ENCODE measurements around the gene ARHGAP15. TPM values are rescaled to one million over a fixed set of nuclear protein-coding genes. Genes with fewer than 3 reads are reported as not detected.

The ARHGAP15 gene
- total RNA-seq, 3 donors from 2014 or later (not counting 1 experiment from before 2014, with no cell fraction given) = 148 to 168 (median 165) TPM

GRCh38 chr2:143217512-143218115, 88.4 kb downstream of the ARHGAP15 start:
- no peak for DNase-seq
- no peaks in the 10 kb centered on the region for H3K27me3 ChIP-seq (ENCODE audit: control insufficient read depth, insufficient read depth, low read length)
- ATAC-seq = peak in 1 of 3 donors; percentile 49
- H3K36me3 ChIP-seq (ENCODE audit: control insufficient read depth, insufficient read depth, low read length) = peaks cover 26% of the 10 kb centered on the region
- intact Hi-C loops (cut with micrococcal nuclease) = no loop called here
- no peak overlapping the region for H3K4me3 ChIP-seq (ENCODE audit: low read length)
- no peak for TF ChIP-seq CTCF (IDR thresholded peaks at IDR 0.05)
- H3K9me3 ChIP-seq (ENCODE audit: control insufficient read depth, insufficient read depth, low read length) = no peaks in the 10 kb centered on the region
- H3K27ac Mint-ChIP-seq = peak overlapping the region; percentile 29 to 78
- WGBS (ENCODE audit: insufficient coverage) = no CpG with 5 or more reads among the region's 1 CpG
- peaks cover 34 to 38% of the 10 kb centered on the region in 2 donors for H3K4me1 Mint-ChIP-seq
- no peak overlapping the region for H3K27ac ChIP-seq (ENCODE audit: low read length)
- H3K4me1 ChIP-seq (ENCODE audit: control insufficient read depth, insufficient read depth, low read length) = no peaks in the 10 kb centered on the region
- H3K4me3 Mint-ChIP-seq = no peak overlapping the region
- no peaks in the 10 kb centered on the region for H3K9me3 Mint-ChIP-seq
- no peaks in the 10 kb centered on the region for H3K27me3 Mint-ChIP-seq (ENCODE audit: low read depth in 2 of 2)
- peaks cover 6% of the 10 kb centered on the region for H3K36me3 Mint-ChIP-seq

DNA sequence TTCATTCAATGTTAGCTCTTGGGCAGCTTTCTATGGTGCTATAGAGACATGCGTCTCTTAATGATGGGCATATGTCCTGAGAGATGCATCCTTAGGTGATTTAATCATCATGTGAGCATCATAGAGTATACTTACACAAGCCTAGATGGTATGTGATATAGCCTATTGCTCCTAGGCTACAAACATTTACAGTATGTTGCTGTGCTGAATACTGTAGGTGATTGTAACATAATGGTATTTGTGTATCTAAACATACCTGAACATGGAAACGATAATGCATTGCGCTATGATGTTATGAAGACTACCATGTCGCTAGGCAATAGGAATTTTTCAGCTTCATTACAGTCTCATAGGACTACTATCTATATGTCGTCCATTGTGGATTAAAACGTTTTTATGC, 89.4 kb downstream of the ARHGAP15 start:
- no peak for DNase-seq
- Histone ChIP-seq H3K36me3 (ENCODE audit: control insufficient read depth, insufficient read depth, low read length) (peaks cover 26% of the 10 kb centered on the region), H3K4me1 (ENCODE audit: control insufficient read depth, insufficient read depth, low read length) (no peaks in the 10 kb centered on the region), H3K27ac (ENCODE audit: low read length) (no peak overlapping the region), H3K27me3 (ENCODE audit: control insufficient read depth, insufficient read depth, low read length) (no peaks in the 10 kb centered on the region), H3K4me3 (ENCODE audit: low read length) (no peak overlapping the region), H3K9me3 (ENCODE audit: control insufficient read depth, insufficient read depth, low read length) (no peaks in the 10 kb centered on the region)
- Mint-ChIP-seq H3K27ac (peak overlapping the region; percentile 29 to 78), H3K27me3 (ENCODE audit: low read depth in 2 of 2) (no peaks in the 10 kb centered on the region), H3K4me3 (no peak overlapping the region), H3K4me1 (peaks cover 43 to 45% of the 10 kb centered on the region in 2 donors), H3K36me3 (peaks cover 6% of the 10 kb centered on the region), H3K9me3 (no peaks in the 10 kb centered on the region)
- no peak for ATAC-seq
- TF ChIP-seq CTCF (IDR thresholded peaks at IDR 0.05) = no peak
- intact Hi-C loops (cut with micrococcal nuclease) = no loop called here
- WGBS (ENCODE audit: insufficient coverage) = over 99% methylated on average over 6 of the region's 6 CpGs

GRCh38 chr2:143219266-143219665, 90.0 kb downstream of the ARHGAP15 start:
- peaks cover 24% of the 10 kb centered on the region for H3K36me3 ChIP-seq (ENCODE audit: control insufficient read depth, insufficient read depth, low read length)
- no peak for ATAC-seq
- Mint-ChIP-seq H3K27me3 (ENCODE audit: low read depth in 2 of 2) (no peaks in the 10 kb centered on the region), H3K36me3 (peaks cover 6% of the 10 kb centered on the region), H3K27ac (peak overlapping the region in 1 of 2 donors; percentile 21), H3K4me1 (peaks cover 47 to 49% of the 10 kb centered on the region in 2 donors), H3K4me3 (no peak overlapping the region), H3K9me3 (no peaks in the 10 kb centered on the region)
- H3K27ac ChIP-seq (ENCODE audit: low read length) = no peak overlapping the region
- no CpG with 5 or more reads among the region's 3 CpGs for WGBS (ENCODE audit: insufficient coverage)
- no peak for DNase-seq
- no peak overlapping the region for H3K4me3 ChIP-seq (ENCODE audit: low read length)
- intact Hi-C loops (cut with micrococcal nuclease) = no loop called here
- no peak for TF ChIP-seq CTCF (IDR thresholded peaks at IDR 0.05)
- no peaks in the 10 kb centered on the region for H3K27me3 ChIP-seq (ENCODE audit: control insufficient read depth, insufficient read depth, low read length)
- H3K9me3 ChIP-seq (ENCODE audit: control insufficient read depth, insufficient read depth, low read length) = no peaks in the 10 kb centered on the region
- H3K4me1 ChIP-seq (ENCODE audit: control insufficient read depth, insufficient read depth, low read length) = no peaks in the 10 kb centered on the region

DNA sequence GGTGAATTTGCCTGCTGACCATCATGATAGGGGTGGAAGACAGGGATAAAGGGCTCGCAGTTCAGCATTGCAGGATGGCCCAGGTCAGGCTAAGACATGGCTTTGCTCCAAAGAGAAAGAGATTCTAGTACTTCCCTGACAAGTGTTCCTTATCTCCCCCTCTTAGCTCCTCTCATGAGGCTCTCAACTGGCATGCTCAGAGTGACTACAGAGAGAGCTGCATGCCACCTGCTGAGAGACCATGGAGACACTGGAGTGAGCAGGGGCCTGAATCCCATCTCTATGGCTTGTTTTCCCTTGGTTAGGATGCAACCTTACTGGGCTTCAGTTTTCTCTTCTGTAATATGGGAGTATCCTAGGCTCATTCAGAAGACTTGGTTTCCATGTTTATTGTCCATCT, 94.3 kb downstream of the ARHGAP15 start:
- Histone ChIP-seq H3K27me3 (ENCODE audit: control insufficient read depth, insufficient read depth, low read length) (no peaks in the 10 kb centered on the region), H3K27ac (ENCODE audit: low read length) (no peak overlapping the region), H3K36me3 (ENCODE audit: control insufficient read depth, insufficient read depth, low read length) (peaks cover 23% of the 10 kb centered on the region), H3K4me1 (ENCODE audit: control insufficient read depth, insufficient read depth, low read length) (no peaks in the 10 kb centered on the region), H3K4me3 (ENCODE audit: low read length) (no peak overlapping the region), H3K9me3 (ENCODE audit: control insufficient read depth, insufficient read depth, low read length) (no peaks in the 10 kb centered on the region)
- Mint-ChIP-seq H3K4me1 (peaks cover 32 to 34% of the 10 kb centered on the region in 2 donors), H3K9me3 (no peaks in the 10 kb centered on the region), H3K36me3 (no peaks in the 10 kb centered on the region), H3K27me3 (ENCODE audit: low read depth in 2 of 2) (no peaks in the 10 kb centered on the region), H3K27ac (peak overlapping the region in 1 of 2 donors; percentile 72), H3K4me3 (no peak overlapping the region)
- WGBS (ENCODE audit: insufficient coverage) = 100% methylated on average over 1 of the region's 1 CpG
- no peak for TF ChIP-seq CTCF (IDR thresholded peaks at IDR 0.05)
- intact Hi-C loops (cut with micrococcal nuclease) = loop anchor here (5.0 kb wide), 1 partner anchor 34 kb away; no protein-coding TSS in a partner anchor
- no peak for DNase-seq
- ATAC-seq = no peak

Measured in natural killer cell (primary cell).